Fibroblast of skin of left quadriceps (primary cell): ENCODE measurements around the gene CKAP2L.

Experiments used
- DNase-seq, 2 experiments: peaks; one replicate each; pipeline ENCODE4 v3.0.0-alpha.2; 2013; ENCODE audit warnings: low read depth in 2 of 2

CKAP2L gene

GRCh38 chr2:112762276-112762675 lies 2.1 kb downstream of the CKAP2L start:
- no peak for DNase-seq

GRCh38 chr2:112760149-112760548 lies 4.3 kb downstream of the CKAP2L start:
- no peak for DNase-seq

GRCh38 chr2:112758711-112759110 lies 5.7 kb downstream of the CKAP2L start:
- DNase-seq: no peak

GRCh38 chr2:112757265-112757664 lies 7.1 kb downstream of the CKAP2L start:
- DNase-seq: no peak

- DNase-seq: no peak
Observed at GRCh38 chr2:112756207-112756606, 8.2 kb downstream of the CKAP2L start.

GRCh38 chr2:112755444-112755843 lies 9.0 kb downstream of the CKAP2L start:
- no peak for DNase-seq

- DNase-seq: no peak
Observed at GRCh38 chr2:112754564-112754963, 9.8 kb downstream of the CKAP2L start.

- DNase-seq: no peak
Observed at GRCh38 chr2:112752667-112753066, 11.7 kb downstream of the CKAP2L start.

- DNase-seq: no peak
Observed at GRCh38 chr2:112751451-112752197, 12.8 kb downstream of the CKAP2L start.

- peak in 1 of 2 experiments; percentile 11 for DNase-seq
Observed at GRCh38 chr2:112750560-112750843, 13.9 kb downstream of the CKAP2L start.

- DNase-seq: peak; percentile 39 to 40
Observed at GRCh38 chr2:112749755-112750559, 14.5 kb downstream of the CKAP2L start.

GRCh38 chr2:112740527-112740926 lies 23.9 kb downstream of the CKAP2L start:
- no peak for DNase-seq

GRCh38 chr2:112737542-112738232 lies 26.7 kb downstream of the CKAP2L start:
- DNase-seq: no peak

- DNase-seq: no peak
Observed at GRCh38 chr2:112733871-112734270, 30.5 kb downstream of the CKAP2L start.

- DNase-seq: no peak
Observed at GRCh38 chr2:112733456-112733855, 31.0 kb downstream of the CKAP2L start.

GRCh38 chr2:112731479-112731878 lies 32.9 kb downstream of the CKAP2L start:
- no peak for DNase-seq

- no peak for DNase-seq
Observed at GRCh38 chr2:112730791-112731190, 33.6 kb downstream of the CKAP2L start.

GRCh38 chr2:112730216-112730615 lies 34.2 kb downstream of the CKAP2L start:
- DNase-seq: no peak

- DNase-seq: no peak
Observed at GRCh38 chr2:112728378-112729175, 35.8 kb downstream of the CKAP2L start.

GRCh38 chr2:112728029-112728362 lies 36.4 kb downstream of the CKAP2L start:
- no peak for DNase-seq

GRCh38 chr2:112727276-112728028 lies 37.0 kb downstream of the CKAP2L start:
- no peak for DNase-seq
